CD4-positive, alpha-beta T cell treated with Interleukin-6 for 4 hours (primary cell): ENCODE data around the gene PAPPA2.

Experiments
- DNase-seq: peaks from one replicate; pipeline ENCODE4 v3.0.0-alpha.2; 2020; ENCODE audit warnings: mixed read lengths

Gene PAPPA2

GRCh38 chr1:176866011-176866714, 403.2 kb downstream of the PAPPA2 start:
- no peak for DNase-seq

DNA sequence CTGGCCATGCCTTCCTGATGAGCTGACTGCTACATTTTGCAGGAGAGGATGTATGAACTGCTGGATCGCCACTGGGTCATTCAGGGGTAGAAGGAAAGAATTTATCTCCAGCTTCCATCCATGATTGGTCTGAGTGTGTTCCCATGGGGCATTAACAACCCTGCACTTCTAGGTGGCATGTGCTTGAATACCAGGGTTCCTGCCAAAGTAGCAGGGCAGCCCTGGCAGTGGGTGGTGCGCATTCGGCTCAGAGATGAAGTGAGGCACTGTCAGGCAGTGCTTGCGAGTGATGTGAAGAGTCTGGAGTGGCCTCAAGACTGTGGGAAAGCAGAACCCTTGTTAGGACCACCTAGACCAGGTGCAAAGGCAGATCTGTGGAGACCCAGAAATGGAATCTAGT, 406.6 kb downstream of the PAPPA2 start:
- no peak for DNase-seq

- DNase-seq, result no peak
These were observed 414.1 kb downstream of the PAPPA2 start for GRCh38 chr1:176876966-176877515.

DNA sequence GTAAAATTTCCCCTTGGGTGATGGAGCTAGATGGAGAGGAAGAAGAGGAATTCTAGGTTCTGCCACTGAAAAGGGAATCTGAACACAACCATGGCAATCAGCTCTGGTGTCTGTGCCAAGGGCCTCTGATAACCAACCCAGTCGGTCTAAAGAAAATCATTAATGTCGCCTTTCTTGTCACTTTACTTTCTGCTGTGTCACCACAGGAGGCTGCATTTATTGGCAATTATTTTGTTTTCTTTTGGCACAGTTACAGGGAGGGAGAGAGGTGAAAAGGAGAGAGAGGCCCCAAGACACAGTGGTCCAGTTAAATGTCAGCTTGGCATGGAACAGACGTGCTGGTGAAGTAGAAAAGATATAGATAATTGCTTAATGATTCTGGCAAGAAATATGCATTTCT, 414.6 kb downstream of the PAPPA2 start:
- no peak for DNase-seq

DNA sequence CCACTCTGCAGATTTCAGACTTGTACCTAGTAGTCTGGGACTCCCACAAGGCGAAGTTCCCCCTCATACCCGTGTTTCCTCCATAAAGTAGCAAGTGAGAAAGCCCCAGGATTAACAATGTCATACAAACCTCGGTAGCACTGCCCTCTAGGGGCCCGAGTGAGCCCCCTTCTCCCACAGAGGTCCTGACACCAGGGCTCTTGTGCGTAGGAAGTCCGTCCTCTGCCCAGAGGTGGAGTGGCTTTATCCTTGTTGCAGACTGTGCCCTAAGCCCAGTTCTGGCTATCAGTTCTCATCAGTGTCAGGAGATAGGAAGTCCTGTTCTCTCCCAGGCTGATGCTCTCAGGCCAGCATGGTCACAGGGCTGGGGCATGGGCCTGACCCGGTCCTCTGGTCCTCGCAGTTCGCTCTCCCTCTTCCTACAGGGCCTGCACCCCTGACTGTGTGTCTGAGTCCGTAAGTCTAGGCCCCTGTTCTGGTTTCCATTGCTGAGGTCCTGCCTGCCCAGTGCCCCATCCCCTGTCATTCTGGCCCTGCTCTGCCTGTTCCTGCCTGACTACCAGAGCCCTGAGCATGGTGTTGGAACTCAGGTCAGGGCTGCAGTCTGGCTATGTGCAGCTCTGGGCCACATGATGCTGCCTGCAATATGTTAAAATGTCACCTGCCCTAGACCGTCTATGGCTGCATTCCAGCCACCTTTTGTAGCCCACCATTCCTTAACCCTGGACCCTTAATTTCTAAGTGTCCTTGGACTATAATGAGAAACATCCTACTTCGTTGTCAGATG, 416.0 kb downstream of the PAPPA2 start:
- no peak for DNase-seq

DNA sequence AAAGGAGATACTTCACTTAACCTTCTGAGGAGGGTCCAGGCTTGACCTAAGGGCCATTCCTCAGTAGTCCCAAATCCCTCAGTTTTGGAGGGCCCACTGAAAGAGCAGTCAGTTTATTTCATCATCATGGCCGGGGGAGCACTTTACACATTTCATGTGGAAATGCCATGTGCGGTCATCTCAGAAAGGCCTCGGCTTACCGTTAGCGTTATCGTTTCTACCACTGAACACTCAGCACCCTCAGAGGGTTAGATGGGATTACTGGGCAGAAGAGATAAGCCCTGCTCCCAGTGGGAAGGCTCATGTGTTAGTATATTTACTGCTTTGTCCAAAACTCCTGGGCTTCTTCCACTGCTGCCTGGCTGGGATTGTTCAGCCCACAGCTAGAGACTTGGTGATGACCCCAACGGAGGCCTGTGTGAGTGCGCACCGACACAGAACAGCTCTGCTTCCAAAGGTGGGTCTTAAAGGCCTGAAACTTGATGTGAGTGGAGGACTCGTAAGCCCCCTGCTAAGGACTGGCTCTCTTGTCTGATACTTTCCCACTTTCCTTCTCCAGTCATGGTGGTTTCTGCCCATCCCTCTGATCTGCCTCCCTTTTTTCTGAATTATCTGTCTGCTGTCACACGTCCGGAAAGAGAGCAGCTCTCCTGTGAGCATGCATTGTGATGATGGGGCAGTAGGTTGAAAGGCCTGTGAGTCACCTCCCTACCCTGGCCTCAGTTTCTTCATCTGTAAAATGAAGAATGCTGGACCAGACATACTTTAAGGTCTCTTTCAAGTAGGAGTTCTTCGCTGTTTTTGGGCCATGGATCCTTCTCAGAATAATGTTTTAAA, 417.0 kb downstream of the PAPPA2 start:
- no peak for DNase-seq

DNA sequence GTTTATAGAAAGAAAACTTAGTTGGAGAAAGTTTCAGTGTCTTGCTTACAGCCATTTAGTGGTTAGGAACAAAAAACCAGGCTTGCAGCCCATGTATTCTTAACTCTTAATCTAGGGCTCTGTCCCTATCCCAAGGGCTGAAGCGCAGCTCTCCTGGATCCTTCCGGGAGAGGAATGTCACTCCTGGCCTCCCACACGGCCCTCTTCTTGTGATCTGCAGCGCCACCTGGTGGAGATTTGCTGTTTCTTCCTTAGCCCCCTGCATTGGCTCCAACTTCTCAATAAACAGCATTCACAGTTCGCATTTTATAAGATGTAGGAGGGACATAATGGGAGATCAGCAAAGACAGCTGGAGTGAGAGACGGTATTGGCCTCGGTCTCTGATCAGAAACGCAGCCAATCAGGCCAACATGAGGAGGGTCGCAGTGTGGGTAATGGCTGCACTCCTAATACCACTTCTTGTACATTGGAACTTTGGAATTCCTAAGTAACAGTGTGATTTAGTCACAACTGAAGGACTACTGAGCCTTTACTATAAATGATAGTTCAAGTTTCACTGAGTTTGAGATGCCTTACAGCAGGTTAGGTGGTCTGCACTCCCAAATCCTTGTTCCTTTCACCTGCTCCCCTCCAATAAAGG, 418.1 kb downstream of the PAPPA2 start:
- peak; percentile 23 for DNase-seq

- no peak for DNase-seq
These were observed 421.3 kb downstream of the PAPPA2 start for GRCh38 chr1:176884286-176884685.

GRCh38 chr1:176884911-176885310, 421.9 kb downstream of the PAPPA2 start:
- DNase-seq, result no peak

DNA sequence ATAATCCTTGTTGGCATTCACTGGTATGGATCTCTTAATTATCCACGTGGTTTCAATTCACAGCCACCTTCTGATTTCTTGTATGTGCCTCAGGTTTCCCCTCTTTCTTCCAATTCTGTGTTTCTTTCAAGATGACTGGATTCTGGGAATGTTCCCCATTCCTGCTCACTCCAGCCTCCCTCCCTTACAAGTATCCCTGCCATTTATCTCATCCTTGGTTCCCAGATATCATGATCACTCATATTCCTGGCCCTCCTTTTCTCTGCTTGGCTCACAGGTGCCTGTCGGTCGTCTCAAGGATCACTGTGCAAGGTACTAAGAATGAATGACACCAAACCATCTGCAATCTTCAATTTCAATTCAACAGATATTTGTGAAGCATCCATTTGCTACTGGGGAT, 422.4 kb downstream of the PAPPA2 start:
- no peak for DNase-seq

GRCh38 chr1:176885751-176886150, 422.8 kb downstream of the PAPPA2 start:
- no peak for DNase-seq

- no peak for DNase-seq
These were observed 425.6 kb downstream of the PAPPA2 start for GRCh38 chr1:176888471-176889032.

DNA sequence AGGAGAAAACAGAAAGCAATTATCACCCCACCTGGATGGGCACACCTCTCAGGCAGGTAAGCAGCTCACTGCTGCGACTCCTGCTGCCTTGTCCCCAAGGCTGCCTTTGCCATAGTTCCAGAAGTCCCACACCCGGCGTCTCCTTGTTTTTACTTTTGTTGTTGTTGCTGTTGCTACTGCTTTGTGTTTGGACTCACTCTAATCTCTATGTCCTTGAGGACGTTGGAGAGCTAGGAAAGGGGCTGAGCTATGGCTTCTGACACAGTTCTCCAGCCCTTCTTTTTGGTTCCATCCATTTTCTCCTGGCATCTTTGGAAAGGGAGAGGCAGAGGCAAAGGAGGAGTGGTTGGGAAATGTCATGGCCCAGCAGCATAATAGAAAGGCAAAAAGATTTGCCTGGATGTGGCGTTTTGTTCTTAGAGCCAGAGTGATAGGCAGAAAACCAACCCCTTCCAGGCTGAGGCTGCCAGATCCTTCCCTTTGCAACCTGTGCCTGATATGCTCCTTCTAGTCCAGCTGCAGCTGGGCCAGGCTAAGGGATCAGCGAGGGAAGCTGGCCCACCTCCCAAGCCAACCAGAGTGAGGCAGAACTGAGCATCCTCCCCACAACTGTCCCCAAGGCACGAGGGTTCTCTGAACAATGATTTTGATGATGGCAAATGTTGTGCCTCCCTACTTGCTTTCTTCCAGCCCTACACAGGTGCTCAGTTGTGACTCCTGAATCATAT, 430.8 kb downstream of the PAPPA2 start:
- DNase-seq, result no peak

DNA sequence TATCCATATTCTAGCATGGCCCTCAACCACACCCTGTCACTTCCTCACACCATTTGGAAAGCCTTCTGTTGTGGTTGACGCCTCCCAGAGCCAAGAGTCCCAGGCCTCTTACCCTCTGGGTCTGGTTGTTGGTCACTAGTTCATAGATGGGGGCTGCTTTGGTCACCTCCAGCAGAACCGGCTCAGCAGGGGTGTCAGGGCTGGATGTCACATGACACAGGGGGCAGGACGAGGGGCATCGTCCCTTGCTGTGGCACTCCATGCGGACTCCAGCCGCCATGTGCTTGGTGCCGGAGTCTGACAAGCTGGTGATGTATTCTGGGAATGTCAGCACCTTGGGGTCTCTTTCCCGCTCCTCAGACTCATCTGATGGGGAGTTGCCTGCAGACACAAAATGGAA, 431.5 kb downstream of the PAPPA2 start:
- no peak for DNase-seq
